HCT116 (cell line): ENCODE data around the gene TMEM238. TPM values are rescaled to one million over a fixed set of nuclear protein-coding genes. Genes with fewer than 3 reads are reported as not detected.

Source experiments
- ATAC-seq: fragments of 200-7000 bp; cut with Tn5 transposase; 2 replicates; pipeline ENCODE4 v1.9.1; 2020; ENCODE audit warnings: mild to moderate bottlenecking, moderate library complexity
- BruUV-seq: library from RNA; stranded (reverse); fragments of 400-500 nt; replicated peaks from 2 replicates; lab custom pipeline; 2021; lab: Mats Ljungman, UMichigan
- CTCF ChIA-PET: fragments of 300-600 bp; sonication (Branson Sonifier 250); formaldehyde crosslinking; loops from one replicate; lab custom pipeline; 2021; ENCODE audit warnings: antibody characterized with exemption; lab: Charles Lee
- POLR2A ChIA-PET: fragments of 300-600, 350-600 bp; sonication (Branson Sonifier 250); formaldehyde crosslinking; loops from one replicate; lab custom pipeline; 2021; ENCODE audit warnings: antibody characterized with exemption; lab: Charles Lee
- RAD21 ChIA-PET, 2 experiments: fragments of 300-600 bp; sonication (Branson Sonifier 250); formaldehyde crosslinking; loops; one replicate each; lab custom pipeline; 2023; ENCODE audit warnings: low total read pairs in 2 of 2; ENCODE audit not compliant: uncharacterized antibody in 2 of 2, unreplicated experiment in 2 of 2, low non-redundant PET in 1 of 2; lab: Charles Lee
- DNase-seq: peaks from one replicate; pipeline ENCODE4 v3.0.0-alpha.2; 2010; ENCODE audit warnings: low read depth, low spot score
- H2AFZ ChIP-seq: fragments of 200-600 bp; shearing (Covaris generic), sonication (generic); 2 replicates; pipeline ENCODE4 v1.6.1; 2017; ENCODE audit warnings: low read depth, mixed run types, mixed read lengths, antibody characterized with exemption, low read length; ENCODE audit not compliant: poor library complexity, severe bottlenecking
- H3K27ac ChIP-seq: 2 replicates; pipeline ENCODE4 v1.5.1; 2012; ENCODE audit warnings: low read depth, low read length
- H3K27me3 ChIP-seq: fragments of 200-600 bp; sonication (generic); 2 replicates; pipeline ENCODE4 v1.6.1; 2016; ENCODE audit warnings: mixed run types, low read length, mixed read lengths; ENCODE audit not compliant: insufficient read depth
- H3K36me3 ChIP-seq, 2 experiments: fragments of 200-500 bp in 1 of 2; fragments of 200-600 bp in 1 of 2; sonication (Bioruptor generic) in 1 of 2; sonication (generic) in 1 of 2; 2 replicates each; pipeline versions ENCODE4 v1.5.1 to v1.6.1; 2014 to 2016; ENCODE audit warnings: low read length in 2 of 2, inconsistent platforms in 1 of 2, mixed read lengths in 1 of 2, mixed run types in 1 of 2; ENCODE audit not compliant: insufficient read depth in 2 of 2, control insufficient read depth in 1 of 2
- H3K4me1 ChIP-seq, 2 experiments: fragments of 200-600 bp in 1 of 2; sonication (generic) in 1 of 2; 2 replicates each; pipeline versions ENCODE4 v1.5.1 to v1.6.1; 2012 to 2017; ENCODE audit warnings: low read length in 2 of 2, inconsistent platforms in 1 of 2, mild to moderate bottlenecking in 1 of 2, mixed read lengths in 1 of 2, mixed run types in 1 of 2, moderate library complexity in 1 of 2; ENCODE audit not compliant: insufficient read depth in 2 of 2, control insufficient read depth in 1 of 2
- H3K4me2 ChIP-seq: fragments of 200-600 bp; sonication (generic); 2 replicates; pipeline ENCODE4 v1.6.1; 2017; ENCODE audit warnings: mixed run types, low read length, mixed read lengths
- H3K4me3 ChIP-seq, 2 experiments: fragments of 200-600 bp in 1 of 2; sonication (generic) in 1 of 2; replicated peaks in 1 of 2; 2 replicates each; pipeline ENCODE4 v1.5.1; 2011 to 2016; ENCODE audit warnings: low read length in 2 of 2, control low read depth in 1 of 2, low read depth in 1 of 2, mild to moderate bottlenecking in 1 of 2, mixed read lengths in 1 of 2, mixed run types in 1 of 2
- H3K79me2 ChIP-seq: fragments of 200-600 bp; sonication (generic); 2 replicates; pipeline ENCODE4 v1.6.1; 2017; ENCODE audit warnings: mild to moderate bottlenecking, mixed run types, low read length, moderate library complexity, mixed read lengths; ENCODE audit not compliant: insufficient read depth
- H3K9ac ChIP-seq: fragments of 200-600 bp; sonication (generic); 2 replicates; pipeline ENCODE4 v1.6.1; 2016; ENCODE audit warnings: low read length, mixed read lengths
- H3K9me2 ChIP-seq: fragments of 200-600 bp; sonication (generic), shearing (Covaris generic); 2 replicates; pipeline ENCODE4 v1.6.1; 2017; ENCODE audit warnings: mixed run types, mild to moderate bottlenecking, moderate library complexity; ENCODE audit not compliant: insufficient read depth
- H3K9me3 ChIP-seq, 2 experiments: fragments of 200-500 bp in 1 of 2; fragments of 200-600 bp in 1 of 2; sonication (Bioruptor generic) in 1 of 2; sonication (generic) in 1 of 2; 2 replicates each; pipeline ENCODE4 v1.6.1; 2014 to 2017; ENCODE audit warnings: low read length in 2 of 2, mixed read lengths in 2 of 2, inconsistent platforms in 1 of 2, low read depth in 1 of 2, mild to moderate bottlenecking in 1 of 2, mixed run types in 1 of 2, moderate library complexity in 1 of 2; ENCODE audit not compliant: control insufficient read depth in 1 of 2, insufficient read depth in 1 of 2
- H4K20me1 ChIP-seq: fragments of 200-600 bp; sonication (generic), shearing (Covaris generic); 2 replicates; pipeline ENCODE4 v1.6.1; 2017; ENCODE audit warnings: mixed run types, mild to moderate bottlenecking, moderate library complexity; ENCODE audit not compliant: insufficient read depth
- CTCF ChIP-seq, 3 experiments: fragments of 200-600 bp in 1 of 3; sonication (generic) in 1 of 3; IDR thresholded peaks in 2 of 3; conservative IDR thresholded peaks in 1 of 3; 2 replicates each; pipeline ENCODE4 v1.5.1; 2012 to 2017; ENCODE audit warnings: low read depth in 2 of 3, low read length in 2 of 3, antibody characterized with exemption in 1 of 3, borderline replicate concordance in 1 of 3, control low read depth in 1 of 3, mild to moderate bottlenecking in 1 of 3, mixed read lengths in 1 of 3, mixed run types in 1 of 3, moderate library complexity in 1 of 3; ENCODE audit not compliant: insufficient read depth in 1 of 3
- EGR1 ChIP-seq: IDR thresholded peaks from 2 replicates; pipeline ENCODE4 v1.6.1; 2012; ENCODE audit warnings: low read depth
- EZH2 ChIP-seq: fragments of 200-600 bp; sonication (generic); IDR thresholded peaks from 2 replicates; pipeline ENCODE4 v1.6.1; 2017; ENCODE audit warnings: antibody characterized with exemption, mixed run types
- EZH2phosphoT487 ChIP-seq: fragments of 200-600 bp; IDR thresholded peaks from 2 replicates; pipeline ENCODE4 v1.6.1; 2018; ENCODE audit warnings: antibody characterized with exemption, borderline replicate concordance
- MAX ChIP-seq: IDR thresholded peaks from 2 replicates; pipeline ENCODE4 v1.6.1; 2012
- POLR2AphosphoS5 ChIP-seq: IDR thresholded peaks from 2 replicates; pipeline ENCODE4 v1.6.1; 2011; ENCODE audit warnings: mild to moderate bottlenecking, low read depth, low read length, moderate library complexity
- RAD21 ChIP-seq: IDR thresholded peaks from 2 replicates; pipeline ENCODE4 v1.6.1; 2012; ENCODE audit warnings: low read depth, mild to moderate bottlenecking
- SRF ChIP-seq: IDR thresholded peaks from 2 replicates; pipeline ENCODE4 v1.6.1; 2012; ENCODE audit warnings: low read depth
- intact Hi-C: fragments of 100-400 bp; cut with micrococcal nuclease; formaldehyde crosslinking; loops from 2 replicates; pipeline ENCODE4 v1.10.0; 2022
- total RNA-seq: library from RNA; stranded (reverse); gene quantifications from one replicate; pipeline ENCODE4 v1.2.1, GENCODE V29; 2021; ENCODE audit not compliant: unreplicated experiment

Gene TMEM238
- total RNA-seq, 1 experiment from 2014 or later: 21.0 TPM

GRCh38 chr19:55358943-55359908 is 24.9 kb downstream of the TMEM238 start:
- Histone ChIP-seq H3K36me3 (no peaks in the 10 kb centered on the region), H3K27me3 (no peaks in the 10 kb centered on the region), H3K4me2 (no peak overlapping the region), H3K4me3 (no peak overlapping the region), H3K79me2 (no peaks in the 10 kb centered on the region), H3K9me2 (no peaks in the 10 kb centered on the region)
- ATAC-seq: no peak
- no peak for DNase-seq
- BruUV-seq: no TSS peak
- intact Hi-C loops: no loop called here
- no peak for TF ChIP-seq MAX
- no peak for TF ChIP-seq POLR2AphosphoS5
- no peak for TF ChIP-seq EGR1
- no peak for TF ChIP-seq CTCF (IDR thresholded peaks at IDR 0.05 in 2 of 3, conservative IDR thresholded peaks at IDR 0.05 in 1 of 3; ENCODE audit: borderline replicate concordance in 1 of 3, insufficient read depth in 1 of 3, low read depth in 2 of 3, low read length in 2 of 3)
- no peak for TF ChIP-seq EZH2phosphoT487
- no peak for TF ChIP-seq SRF
- no peak for TF ChIP-seq RAD21
- TF ChIP-seq EZH2: no peak
- TF ChIP-seq, all 23 proteins: peak for 0
- Histone ChIP-seq H3K9me3 (no peaks in the 10 kb centered on the region), H4K20me1 (no peaks in the 10 kb centered on the region), H3K27ac (no peak overlapping the region), H2AFZ (no peak overlapping the region), H3K4me1 (peaks cover 2 to 5% of the 10 kb centered on the region in 2 experiments; a peak in 3 of 4 replicates), H3K9ac (no peak overlapping the region)
- ChIA-PET RAD21 (interaction anchor here in 1 of 2 experiments (0.5 kb wide), 1 partner anchor 47 kb away, joined by 4 read pairs; no protein-coding TSS in a partner anchor), POLR2A (no interaction called here), CTCF (no interaction called here)
